ENCODE results near the gene PIAS4. TPM values are rescaled to one million over a fixed set of nuclear protein-coding genes. Genes with fewer than 3 reads are reported as not detected.
A peak's percentile ranks its signal among the peaks of the same experiment; 100 is the strongest.

PIAS4 gene
- total RNA-seq, 1 donor = 17.3 TPM

GRCh38 chr19:4067396-4068046 is 60.0 kb downstream of the PIAS4 start:
- no peak for DNase-seq (ENCODE audit: low read depth)
- H3K4me3 ChIP-seq (ENCODE audit: low read depth, low read length) = peak overlapping the region; percentile 84
- TF ChIP-seq, protein P1, sequence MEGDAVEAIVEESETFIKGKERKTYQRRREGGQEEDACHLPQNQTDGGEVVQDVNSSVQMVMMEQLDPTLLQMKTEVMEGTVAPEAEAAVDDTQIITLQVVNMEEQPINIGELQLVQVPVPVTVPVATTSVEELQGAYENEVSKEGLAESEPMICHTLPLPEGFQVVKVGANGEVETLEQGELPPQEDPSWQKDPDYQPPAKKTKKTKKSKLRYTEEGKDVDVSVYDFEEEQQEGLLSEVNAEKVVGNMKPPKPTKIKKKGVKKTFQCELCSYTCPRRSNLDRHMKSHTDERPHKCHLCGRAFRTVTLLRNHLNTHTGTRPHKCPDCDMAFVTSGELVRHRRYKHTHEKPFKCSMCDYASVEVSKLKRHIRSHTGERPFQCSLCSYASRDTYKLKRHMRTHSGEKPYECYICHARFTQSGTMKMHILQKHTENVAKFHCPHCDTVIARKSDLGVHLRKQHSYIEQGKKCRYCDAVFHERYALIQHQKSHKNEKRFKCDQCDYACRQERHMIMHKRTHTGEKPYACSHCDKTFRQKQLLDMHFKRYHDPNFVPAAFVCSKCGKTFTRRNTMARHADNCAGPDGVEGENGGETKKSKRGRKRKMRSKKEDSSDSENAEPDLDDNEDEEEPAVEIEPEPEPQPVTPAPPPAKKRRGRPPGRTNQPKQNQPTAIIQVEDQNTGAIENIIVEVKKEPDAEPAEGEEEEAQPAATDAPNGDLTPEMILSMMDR (IDR thresholded peaks at IDR 0.05; ENCODE audit: insufficient read depth, low read depth, low read length) = no peak

- TF ChIP-seq, protein P1 (IDR thresholded peaks at IDR 0.05; ENCODE audit: insufficient read depth, low read depth, low read length) = no peak
- H3K4me3 ChIP-seq (ENCODE audit: low read depth, low read length) = peak overlapping the region; percentile 84
- DNase-seq (ENCODE audit: low read depth) = no peak
These were observed 60.8 kb downstream of the PIAS4 start for GRCh38 chr19:4068047-4068966.

DNA sequence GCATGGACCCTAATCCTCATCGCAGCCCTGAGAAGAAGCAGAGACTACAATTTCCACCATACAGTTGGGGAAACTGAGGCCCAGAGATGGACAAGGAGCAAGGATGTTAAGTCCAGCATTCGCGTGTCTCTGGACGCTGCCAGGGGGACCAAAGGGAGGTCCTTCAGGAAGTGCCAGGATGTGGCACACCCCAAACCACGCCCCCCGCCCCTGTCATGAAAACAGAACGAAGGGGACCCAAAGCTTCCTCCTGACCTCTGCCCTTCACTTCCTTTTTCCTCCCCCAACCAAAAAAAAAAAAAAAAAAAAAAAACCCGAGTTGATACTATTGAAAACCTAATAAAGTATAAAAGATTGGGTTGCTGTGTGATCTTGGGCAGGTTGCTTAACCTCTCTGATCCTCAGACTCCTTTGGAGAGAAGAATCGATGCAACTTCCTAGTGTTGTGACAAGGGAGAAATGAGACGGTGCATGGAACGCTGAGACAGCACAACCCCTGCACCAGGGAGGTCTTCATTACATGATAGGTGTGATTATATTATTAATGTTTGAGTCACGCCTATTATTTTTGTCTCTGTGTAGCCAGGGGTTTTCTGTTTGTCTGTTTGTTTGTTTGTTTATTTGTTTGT is 61.9 kb downstream of the PIAS4 start:
- TF ChIP-seq, protein P1 (IDR thresholded peaks at IDR 0.05; ENCODE audit: insufficient read depth, low read depth, low read length) = no peak
- H3K4me3 ChIP-seq (ENCODE audit: low read depth, low read length) = no peak overlapping the region
- DNase-seq (ENCODE audit: low read depth) = no peak

GRCh38 chr19:4071610-4072009 is 64.1 kb downstream of the PIAS4 start:
- DNase-seq (ENCODE audit: low read depth) = no peak
- no peak overlapping the region for H3K4me3 ChIP-seq (ENCODE audit: low read depth, low read length)
- TF ChIP-seq, protein P1 (IDR thresholded peaks at IDR 0.05; ENCODE audit: insufficient read depth, low read depth, low read length) = no peak

GRCh38 chr19:4075373-4075772 is 67.8 kb downstream of the PIAS4 start:
- DNase-seq (ENCODE audit: low read depth) = no peak
- H3K4me3 ChIP-seq (ENCODE audit: low read depth, low read length) = no peak overlapping the region
- TF ChIP-seq, protein P1 (IDR thresholded peaks at IDR 0.05; ENCODE audit: insufficient read depth, low read depth, low read length) = no peak

DNA sequence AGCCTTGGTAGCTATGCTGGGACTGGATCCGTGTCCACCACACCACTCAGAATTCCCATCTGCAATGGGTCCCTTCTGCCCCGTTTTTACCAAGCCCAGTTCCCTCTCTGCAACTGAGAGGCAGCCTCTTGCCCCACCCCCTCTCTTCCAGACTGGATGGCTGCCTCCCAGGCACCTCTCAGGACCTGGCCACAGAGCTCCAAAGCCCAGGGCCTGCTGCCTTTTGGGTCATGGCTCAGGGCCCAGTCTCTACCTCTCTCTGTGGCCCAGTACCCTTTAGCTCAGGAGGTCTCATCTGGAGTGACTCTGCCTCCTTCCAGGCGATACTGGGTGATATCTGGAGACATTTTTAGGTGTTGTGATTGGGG is 69.5 kb downstream of the PIAS4 start:
- no peak overlapping the region for H3K4me3 ChIP-seq (ENCODE audit: low read depth, low read length)
- no peak for DNase-seq (ENCODE audit: low read depth)
- TF ChIP-seq, protein P1 (IDR thresholded peaks at IDR 0.05; ENCODE audit: insufficient read depth, low read depth, low read length) = no peak
